HG03103 (cell line): Measurements from ENCODE around the gene CGREF1.
A peak's percentile ranks its signal among the peaks of the same experiment; 100 is the strongest.
"Not testable (repeated sequence)": the region's sequence is repeated elsewhere in the genome, so short reads cannot be mapped to it uniquely, and the experiment has no call there.

Source experiments
- ATAC-seq: cut with Tn5 transposase; IDR thresholded peaks from one replicate; pipeline ENCODE4 v1.9.1; 2021; ENCODE audit warnings: low read depth; ENCODE audit not compliant: unreplicated experiment

CGREF1 gene

GRCh38 chr2:27138111-27138510 is 19.2 kb upstream of the CGREF1 start:
- no peak for ATAC-seq

- ATAC-seq = no peak
Measured at GRCh38 chr2:27137322-27137935, 18.5 kb upstream of the CGREF1 start.

DNA sequence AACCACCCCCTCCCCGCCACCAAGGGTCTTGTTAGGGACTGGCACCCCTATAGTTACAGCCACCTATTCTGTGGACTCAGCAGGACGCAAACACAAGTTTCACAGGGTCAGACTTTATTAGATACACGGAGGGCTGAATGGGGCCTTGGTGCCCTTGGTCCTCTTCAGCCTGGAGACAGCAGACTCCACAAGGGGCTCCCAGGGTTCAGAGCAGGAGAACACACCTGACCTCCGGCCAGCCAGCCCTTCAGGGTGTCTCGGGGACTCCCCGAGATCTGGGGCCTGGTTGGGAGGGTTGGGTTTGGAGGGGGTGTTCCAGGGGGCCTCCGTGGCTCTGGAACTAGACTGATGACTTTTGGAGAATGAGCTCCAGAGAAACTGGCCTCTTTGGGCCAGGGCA is 17.8 kb upstream of the CGREF1 start:
- no peak for ATAC-seq

DNA sequence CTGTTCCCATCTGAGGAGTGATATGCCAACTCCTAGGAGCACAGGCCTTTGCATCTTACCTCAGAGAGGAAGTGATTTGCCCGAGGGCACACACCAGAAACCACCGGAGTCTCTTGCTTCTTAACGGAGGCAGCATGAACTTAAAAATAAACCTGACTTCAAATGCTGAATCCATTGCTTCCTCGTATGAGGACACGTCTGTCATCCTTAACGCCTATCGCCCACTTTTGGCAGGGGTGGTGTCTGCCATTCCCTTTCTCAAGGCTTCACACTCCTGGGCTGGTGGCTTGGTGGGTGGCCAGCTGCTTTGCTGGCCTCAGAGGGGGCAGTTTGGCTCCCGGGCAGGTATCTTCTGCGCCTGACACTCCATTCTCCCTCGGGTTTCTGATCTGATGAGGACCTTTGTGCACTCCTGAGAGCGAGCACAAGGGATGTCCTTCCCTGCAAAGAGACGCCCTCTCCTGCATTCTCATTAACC is 16.6 kb upstream of the CGREF1 start:
- no peak for ATAC-seq

DNA sequence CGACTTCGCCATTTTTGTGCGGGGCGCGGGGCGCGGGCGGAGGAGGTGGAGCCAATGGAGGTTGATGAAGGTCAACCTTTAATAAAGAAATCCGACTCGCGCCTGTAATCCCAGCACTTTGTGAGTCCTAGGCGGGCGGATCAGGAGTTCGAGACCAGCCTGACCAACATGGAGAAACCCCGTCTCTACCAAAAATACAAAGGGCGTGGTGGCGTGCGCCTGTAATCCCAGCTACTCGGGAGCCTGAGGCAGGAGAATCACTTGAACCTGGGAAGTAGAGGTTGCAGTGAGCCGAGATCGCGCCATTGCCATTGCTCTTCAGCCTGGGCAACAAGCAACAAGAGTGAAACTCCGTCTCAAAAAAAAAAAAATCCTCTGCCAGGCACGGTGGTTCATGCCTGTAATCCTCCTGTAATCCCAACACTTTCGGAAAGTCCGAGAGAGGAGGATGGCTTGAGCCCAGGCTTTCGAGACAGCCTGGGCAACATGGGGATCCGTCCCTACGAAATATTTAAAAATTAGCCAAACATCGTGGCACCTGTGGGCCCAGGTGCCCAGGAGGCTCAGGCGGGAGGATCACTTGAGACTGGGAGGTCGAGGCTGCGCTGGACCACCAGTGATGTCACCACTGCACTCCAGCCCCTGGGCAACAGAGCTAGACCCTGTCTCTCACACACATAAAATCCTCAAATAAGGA is 16.0 kb upstream of the CGREF1 start:
- ATAC-seq = no peak

- peak; percentile 79 for ATAC-seq
Measured at GRCh38 chr2:27133905-27134780, 15.2 kb upstream of the CGREF1 start, which contains the start of gene PREB. Gene PREB (minus strand): TSS chr2:27134636. CDS start chr2:27134421, 215 bp downstream.

DNA sequence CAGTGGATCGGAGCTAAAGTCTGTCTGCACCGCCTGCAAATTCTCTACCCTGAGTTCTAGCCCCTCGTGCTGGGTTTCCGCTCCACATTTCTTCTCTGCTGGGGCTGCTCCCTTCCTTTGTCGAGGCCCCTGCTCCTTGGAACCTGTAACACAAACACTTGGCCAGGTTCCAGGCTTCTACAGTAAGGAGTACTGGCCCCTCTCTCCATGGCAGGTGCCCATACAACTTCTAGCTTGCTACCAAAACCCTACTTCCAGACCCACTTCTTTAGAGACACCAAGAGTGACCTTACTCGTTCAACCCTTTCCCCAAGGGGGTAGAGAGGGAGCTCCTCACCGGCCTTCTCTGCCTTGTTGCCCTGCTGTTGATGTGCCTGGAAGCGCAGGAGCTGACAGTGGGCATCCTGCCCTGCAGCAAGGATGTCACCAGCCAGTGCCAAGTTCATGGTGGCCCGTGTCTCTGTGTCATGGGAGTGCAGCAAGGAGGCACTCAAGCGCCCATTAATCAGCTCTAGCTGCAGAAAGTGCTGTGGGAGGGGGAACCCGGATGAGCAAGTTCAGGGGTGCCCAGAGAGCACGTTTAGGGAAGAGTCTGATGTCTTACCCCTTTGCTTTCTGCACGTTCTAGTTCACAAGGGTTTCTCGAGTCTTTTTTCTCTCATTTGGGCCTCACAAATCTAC is 14.4 kb upstream of the CGREF1 start:
- ATAC-seq = no peak

DNA sequence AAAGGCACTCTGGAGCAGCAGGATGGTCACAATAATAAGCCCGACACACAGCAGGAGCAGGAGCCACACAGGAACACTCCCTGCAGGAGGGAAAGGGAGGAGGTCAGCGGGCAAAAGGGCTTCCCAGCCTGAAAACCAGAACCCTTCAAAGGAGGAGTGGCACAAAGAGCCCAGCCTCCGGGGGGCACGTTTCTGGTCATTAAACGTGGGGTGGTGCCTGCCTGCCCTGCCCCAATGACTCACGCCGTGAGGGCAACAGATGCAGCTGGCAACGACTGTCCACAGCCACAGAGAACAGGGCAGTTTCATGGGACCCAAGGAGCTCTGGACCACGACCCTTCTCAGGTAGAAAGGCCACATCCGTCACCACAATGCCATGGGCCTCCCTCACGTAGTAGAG is 12.5 kb upstream of the CGREF1 start:
- ATAC-seq = no peak

- no peak for ATAC-seq
Measured at GRCh38 chr2:27130396-27130795, 11.5 kb upstream of the CGREF1 start.

DNA sequence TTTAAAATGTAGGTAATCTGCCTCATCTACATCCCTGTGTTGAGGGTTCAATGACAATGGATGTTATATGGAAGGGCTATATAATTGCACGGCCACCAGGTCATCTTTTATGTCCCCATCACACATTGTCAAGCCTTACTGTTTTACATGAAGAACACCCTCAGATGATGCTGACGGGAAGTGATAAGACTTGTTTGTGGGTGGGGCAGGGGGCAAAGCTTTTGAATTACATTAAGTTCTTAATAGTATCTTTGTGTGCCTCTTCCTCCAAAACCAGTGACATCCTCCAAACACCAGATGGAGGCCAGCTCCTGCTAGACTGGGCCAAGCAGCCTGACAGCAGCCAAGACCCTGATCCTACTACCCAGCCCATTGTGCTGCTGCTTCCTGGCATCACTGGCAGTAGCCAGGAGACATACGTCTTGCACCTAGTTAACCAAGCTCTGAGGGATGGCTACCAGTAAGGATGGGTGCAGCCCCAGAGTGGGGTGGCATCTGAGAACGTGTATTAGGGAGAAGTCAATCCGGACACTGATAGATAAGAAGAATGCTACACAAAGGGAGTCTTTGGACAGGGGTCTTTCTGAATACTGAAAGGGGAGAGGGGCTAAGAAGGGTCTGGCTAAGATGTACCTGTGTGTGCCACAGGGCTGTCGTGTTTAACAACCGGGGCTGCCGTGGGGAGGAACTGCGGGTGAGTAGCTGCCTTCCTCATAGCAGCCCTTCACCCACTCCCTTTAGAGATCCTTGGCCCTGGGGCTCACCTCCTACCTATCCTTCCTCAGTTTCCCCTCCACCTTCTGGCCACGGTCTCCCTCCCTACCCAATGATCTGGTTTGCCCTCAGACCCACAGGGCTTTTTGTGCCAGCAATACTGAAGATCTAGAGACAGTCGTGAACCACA is 10.0 kb upstream of the CGREF1 start:
- ATAC-seq = no peak

- ATAC-seq = no peak
Measured at GRCh38 chr2:27127883-27128667, 9.1 kb upstream of the CGREF1 start.

DNA sequence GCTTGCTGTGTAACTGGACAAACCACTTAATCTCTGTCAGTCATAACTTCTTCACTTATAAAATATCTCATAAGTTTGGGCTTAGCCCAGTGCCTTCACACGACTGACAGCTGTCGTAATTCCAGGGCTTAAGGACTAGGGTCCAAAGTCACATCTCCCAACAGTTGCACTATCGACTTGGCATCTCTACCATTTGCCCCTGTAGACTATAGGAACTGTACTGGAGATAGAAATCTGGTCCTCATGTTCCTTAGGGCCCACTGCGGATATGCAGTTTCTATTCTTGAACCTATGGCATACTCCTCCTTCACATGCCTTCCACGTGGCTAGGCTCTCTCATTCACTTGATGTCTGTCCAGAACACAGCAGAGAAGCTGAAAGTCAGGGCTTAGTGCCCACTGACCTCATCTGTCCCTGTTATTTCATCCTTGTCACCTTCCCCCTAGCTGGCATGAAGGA is 7.4 kb upstream of the CGREF1 start:
- ATAC-seq = no peak

GRCh38 chr2:27125104-27125503 is 6.2 kb upstream of the CGREF1 start:
- no peak for ATAC-seq

DNA sequence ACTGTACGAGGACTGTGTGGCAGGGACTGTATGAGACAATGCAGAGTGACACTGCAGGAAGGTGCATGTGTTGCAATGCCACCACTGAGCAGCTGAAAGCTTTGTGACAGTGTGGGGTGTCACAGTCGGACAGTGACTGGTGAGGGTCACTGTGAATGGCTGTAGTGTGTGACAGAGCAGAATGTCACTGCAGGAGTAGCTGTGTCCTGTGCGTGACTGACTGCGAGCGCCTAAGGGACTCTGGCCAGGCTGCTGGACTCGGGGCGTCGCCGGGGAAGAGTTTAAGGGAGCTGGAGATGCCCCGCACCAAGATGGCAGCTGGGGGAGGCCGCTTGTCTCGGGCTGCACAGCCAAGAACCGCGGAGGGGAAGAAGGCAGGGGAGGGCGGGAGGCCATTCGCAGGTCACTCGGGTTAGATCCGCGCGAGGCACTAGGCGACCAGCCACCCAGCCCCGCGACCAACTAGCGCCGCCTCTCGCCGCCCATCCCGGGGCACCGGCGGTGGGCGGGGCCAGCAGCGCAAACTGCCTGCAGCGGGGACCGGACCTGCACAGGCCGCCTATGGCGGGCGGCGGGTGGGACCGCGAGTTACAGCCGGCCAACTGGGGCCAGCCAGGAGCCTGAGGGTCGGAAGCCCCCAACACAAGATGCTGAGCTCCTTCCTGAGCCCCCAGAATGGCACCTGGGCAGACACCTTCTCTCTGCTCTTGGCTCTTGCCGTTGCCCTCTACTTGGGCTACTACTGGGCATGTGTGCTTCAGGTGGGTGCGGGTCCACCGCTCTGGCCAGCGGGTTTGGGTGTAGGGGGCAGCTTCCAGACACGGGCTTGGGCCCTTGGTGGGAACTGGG is 4.6 kb upstream of the CGREF1 start, which contains the start of gene ABHD1:
ABHD1 (plus strand) TSS at position 514 of the 849 bp plus-strand sequence; CDS start at position 648, 134 bp downstream.
- ATAC-seq = no peak

- no peak for ATAC-seq
Measured at GRCh38 chr2:27122791-27123190, 3.9 kb upstream of the CGREF1 start.

- no peak for ATAC-seq
Measured at GRCh38 chr2:27121906-27122305, 3.0 kb upstream of the CGREF1 start.

DNA sequence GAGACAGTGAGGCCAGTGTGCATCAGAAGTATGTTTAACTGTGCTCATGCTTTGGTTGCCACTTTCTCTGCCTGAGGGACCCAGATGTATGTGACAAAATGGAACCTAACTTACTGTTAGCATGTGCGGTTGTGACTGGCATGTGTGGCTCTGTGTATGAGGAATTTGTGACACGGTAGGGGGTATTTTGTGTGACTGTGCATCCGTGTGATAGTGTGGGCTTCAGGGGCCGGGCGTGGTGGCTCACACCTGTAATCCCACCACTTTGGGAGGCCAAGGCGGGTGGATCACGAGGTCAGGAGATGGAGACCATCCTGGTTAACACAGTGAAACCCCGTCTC is 372 bp upstream of the CGREF1 start:
- not testable (repeated sequence) for ATAC-seq

DNA sequence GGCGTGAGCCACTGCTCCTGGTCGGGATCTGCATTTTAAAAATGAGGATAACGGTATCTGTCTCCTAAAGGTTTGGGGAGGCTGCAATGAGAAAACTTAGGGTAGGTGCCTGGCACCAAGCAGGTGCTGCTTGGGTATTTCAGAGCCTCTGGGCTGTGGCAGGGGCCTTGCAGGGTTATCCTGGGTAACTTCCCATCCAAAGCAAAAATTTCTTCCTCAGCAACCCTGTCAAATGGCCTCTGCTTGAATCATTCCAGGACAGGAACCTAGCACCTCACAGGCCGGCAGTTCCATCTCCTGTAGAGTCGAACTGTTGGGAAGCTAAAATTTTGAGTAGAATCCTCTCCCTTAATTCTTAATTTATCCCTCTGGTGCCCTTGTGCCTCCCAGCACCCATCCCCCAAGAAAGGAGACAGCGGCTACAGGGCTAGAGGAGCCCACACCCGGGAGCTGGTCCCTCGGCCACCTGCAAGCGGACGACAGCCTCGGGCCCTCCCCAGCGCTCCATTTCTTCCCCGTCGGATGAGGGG is 868 bp downstream of the CGREF1 start:
- no peak for ATAC-seq
